ENCODE results near the gene RNF144B.

Gene RNF144B

DNA sequence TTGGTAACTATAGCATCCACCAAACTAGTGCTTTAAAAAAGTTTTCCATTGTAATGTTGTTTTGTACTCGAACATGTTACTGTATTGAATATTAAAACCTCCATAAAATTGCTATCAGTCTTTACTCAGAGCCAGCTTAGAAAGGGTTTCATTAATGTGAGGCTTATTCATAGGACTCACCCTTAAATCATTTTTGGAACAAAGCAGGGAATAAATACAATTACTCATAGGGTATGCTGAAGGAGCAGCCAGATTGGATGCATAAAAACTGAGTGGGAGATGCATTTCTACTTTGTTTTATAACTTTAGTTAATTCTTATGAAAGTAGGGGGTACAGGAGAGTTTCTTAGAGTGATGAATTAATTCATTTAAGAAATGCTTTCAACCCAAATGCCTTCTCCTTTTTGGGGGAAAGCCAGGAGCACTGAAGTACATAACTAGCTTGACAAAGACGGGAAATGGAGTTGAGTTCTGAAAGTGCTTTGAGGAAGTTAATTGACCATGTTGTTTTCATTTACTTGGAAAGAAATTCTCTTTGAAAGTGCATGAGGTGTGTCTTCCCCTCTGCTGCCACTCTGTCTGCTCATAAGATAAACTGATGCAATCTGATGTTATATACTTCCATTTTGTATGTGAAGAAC, 90.3 kb downstream of the RNF144B start:
- no peaks in the 10 kb centered on the region for H3K36me3 Mint-ChIP-seq
- no peaks in the 10 kb centered on the region for H3K27me3 Mint-ChIP-seq
- peak overlapping the region; percentile 28 for H3K27ac Mint-ChIP-seq
- peaks cover 1% of the 10 kb centered on the region for H3K9me3 Mint-ChIP-seq
- ATAC-seq (ENCODE audit: low read depth) (peak; percentile 94), DNase-seq (ENCODE audit: low spot score in 2 of 2) (peak in 1 of 2 donors; percentile 11)
- peaks cover 31% of the 10 kb centered on the region for H3K4me1 Mint-ChIP-seq
- H3K4me3 Mint-ChIP-seq = no peak overlapping the region

DNA sequence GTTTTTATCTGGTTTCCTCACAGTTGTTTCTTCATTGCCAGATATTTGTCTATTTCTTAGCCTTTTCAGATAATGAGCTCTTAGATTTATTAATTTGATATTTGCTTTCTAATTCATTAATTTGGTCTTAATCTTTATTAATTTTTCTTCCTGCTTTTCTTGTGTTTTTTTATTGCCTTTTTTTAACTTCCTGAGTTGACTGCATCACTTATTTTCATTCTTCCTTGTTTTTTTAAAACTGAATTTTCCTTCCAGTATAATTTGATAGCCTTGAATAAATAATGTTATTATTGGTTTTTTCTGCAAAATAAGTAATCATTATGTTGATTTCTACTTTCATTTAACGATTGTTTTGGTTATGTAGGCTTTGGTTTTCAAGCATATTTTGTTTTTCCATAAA, 91.5 kb downstream of the RNF144B start:
- H3K4me1 Mint-ChIP-seq = peaks cover 27% of the 10 kb centered on the region
- peaks cover 1% of the 10 kb centered on the region for H3K9me3 Mint-ChIP-seq
- no peaks in the 10 kb centered on the region for H3K36me3 Mint-ChIP-seq
- ATAC-seq (ENCODE audit: low read depth) (no peak), DNase-seq (ENCODE audit: low spot score in 2 of 2) (no peak)
- no peak overlapping the region for H3K4me3 Mint-ChIP-seq
- H3K27ac Mint-ChIP-seq = no peak overlapping the region
- no peaks in the 10 kb centered on the region for H3K27me3 Mint-ChIP-seq

DNA sequence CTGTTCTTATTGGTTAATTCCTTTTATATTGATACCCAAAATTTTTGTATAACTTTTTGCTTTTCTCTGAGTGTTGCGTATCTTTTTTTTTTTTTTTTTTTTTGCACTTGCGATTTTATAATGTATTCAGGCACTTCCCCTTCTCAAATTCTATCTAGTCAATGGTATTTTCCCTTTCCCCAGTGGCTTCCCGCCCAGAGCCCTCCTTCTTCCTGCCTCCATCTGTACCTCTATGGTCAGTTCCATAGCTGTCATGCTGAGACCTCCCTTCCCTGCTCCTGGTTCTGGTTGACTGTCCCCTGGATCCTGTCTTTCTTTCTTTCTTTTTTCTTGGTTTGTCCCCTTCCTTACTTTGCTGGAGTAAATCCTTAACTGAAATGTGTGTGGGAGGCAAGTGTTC, 94.7 kb downstream of the RNF144B start:
- Mint-ChIP-seq H3K4me1 (peaks cover 23% of the 10 kb centered on the region), H3K27ac (no peak overlapping the region), H3K9me3 (no peaks in the 10 kb centered on the region), H3K4me3 (peak overlapping the region; percentile 18), H3K36me3 (no peaks in the 10 kb centered on the region), H3K27me3 (no peaks in the 10 kb centered on the region)
- DNase-seq (ENCODE audit: low spot score in 2 of 2) = no peak
- no peak for ATAC-seq (ENCODE audit: low read depth)

DNA sequence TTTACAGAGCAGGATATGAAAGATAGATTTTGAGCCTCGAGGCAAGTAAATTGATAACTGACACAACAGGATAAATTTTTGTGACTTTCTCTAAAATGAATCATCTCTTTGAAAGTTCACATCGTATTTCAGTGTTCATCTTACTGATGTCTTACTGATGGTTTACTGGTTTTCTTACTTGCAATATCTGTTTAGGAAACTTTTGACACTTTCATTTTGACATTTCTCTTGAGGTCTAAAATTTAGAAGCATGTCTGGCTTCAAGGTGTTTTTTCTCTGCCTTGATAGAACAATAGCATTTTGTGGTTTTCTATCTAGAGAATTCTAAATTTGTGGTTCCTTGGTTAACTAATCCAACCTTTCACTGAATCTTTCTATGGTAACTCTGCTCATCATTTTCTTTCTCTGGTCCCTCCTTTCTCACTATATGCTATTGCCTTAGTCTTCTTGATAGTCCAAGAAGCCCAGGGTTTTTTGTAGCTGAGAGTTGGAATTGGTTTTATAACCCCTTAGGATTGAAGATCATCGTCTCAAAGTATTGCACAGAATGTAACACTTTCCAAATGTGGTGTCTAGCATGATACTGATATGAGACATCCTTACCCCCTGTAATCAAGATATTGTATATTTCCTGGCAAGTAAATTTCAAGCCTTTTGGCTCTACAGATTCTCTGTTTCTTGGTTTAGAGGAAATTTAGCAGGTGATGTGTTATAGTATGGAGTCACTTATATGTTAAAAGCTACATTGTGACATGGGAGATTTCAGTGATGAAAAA, 98.7 kb downstream of the RNF144B start:
- H3K4me1 Mint-ChIP-seq = peaks cover 8% of the 10 kb centered on the region
- ATAC-seq (ENCODE audit: low read depth) = no peak
- H3K27me3 Mint-ChIP-seq = peaks cover 5% of the 10 kb centered on the region

DNA sequence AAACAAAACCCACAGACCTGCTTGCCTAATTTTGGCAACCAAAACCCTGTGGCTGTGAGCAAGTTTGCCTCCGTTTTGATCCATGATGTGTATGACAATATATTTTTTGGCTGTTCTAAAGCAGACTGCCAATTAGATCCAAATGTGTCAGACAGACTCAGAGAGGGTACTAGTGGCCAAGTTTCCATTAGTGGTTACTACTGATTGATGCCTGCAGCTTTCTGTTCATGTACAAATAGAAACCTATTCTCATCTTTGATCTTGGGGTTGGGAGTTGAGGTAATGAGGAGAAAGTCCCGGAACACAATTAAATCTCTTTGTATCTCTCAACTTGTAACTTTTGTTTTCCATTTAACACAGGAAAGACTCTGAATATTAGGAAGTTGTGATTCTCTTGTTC, 100.9 kb downstream of the RNF144B start:
- H3K9me3 Mint-ChIP-seq = no peaks in the 10 kb centered on the region
- ATAC-seq (ENCODE audit: low read depth) (no peak), DNase-seq (ENCODE audit: low spot score in 2 of 2) (no peak)
- H3K36me3 Mint-ChIP-seq = no peaks in the 10 kb centered on the region
- H3K27ac Mint-ChIP-seq = no peak overlapping the region
- no peak overlapping the region for H3K4me3 Mint-ChIP-seq
- H3K27me3 Mint-ChIP-seq = peaks cover 5% of the 10 kb centered on the region
- peaks cover 6% of the 10 kb centered on the region for H3K4me1 Mint-ChIP-seq

More for the DNA sequence above, 98.7 kb downstream of the RNF144B start:
- DNase-seq (ENCODE audit: low spot score in 2 of 2) = no peak
- Mint-ChIP-seq H3K27ac (no peak overlapping the region), H3K4me3 (no peak overlapping the region), H3K9me3 (no peaks in the 10 kb centered on the region), H3K36me3 (no peaks in the 10 kb centered on the region)

DNA sequence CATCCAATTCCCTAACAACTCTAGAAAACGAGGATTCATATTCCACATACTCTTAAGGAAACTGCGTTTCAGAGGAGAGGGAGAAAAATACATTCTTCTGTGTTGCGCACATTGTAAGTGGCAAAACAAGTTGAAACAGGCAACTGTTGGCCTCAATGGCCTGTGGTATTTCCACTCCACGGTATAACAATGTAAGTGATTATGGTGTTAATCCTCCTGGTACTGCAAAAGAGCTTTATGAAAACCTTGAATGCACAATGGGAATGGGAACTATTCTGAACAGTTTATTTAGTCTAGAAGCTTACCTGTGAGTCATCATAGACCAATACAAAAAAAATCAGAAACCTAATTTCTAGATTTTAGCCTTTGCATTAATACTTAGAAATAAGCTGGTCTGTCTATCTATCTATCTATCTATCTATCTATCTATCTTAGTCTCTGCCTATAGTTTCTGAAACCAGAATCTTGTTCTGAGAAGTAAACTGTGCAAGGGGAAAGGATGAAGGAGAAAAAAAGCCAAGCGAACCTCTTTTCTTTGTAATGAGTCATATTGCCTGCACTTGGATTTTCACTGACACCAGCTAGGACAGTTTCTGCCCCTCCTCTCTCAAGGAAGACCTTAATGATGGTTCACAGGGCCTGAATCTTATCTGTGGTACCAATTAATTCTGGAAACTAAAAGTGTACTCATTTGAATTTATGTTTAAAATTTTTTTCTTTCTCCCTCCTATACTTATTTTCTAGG, 101.5 kb downstream of the RNF144B start:
- H3K36me3 Mint-ChIP-seq = no peaks in the 10 kb centered on the region
- H3K4me3 Mint-ChIP-seq = no peak overlapping the region
- H3K27ac Mint-ChIP-seq = no peak overlapping the region
- peaks cover 5% of the 10 kb centered on the region for H3K27me3 Mint-ChIP-seq
- DNase-seq (ENCODE audit: low spot score in 2 of 2) (no peak), ATAC-seq (ENCODE audit: low read depth) (no peak)
- no peaks in the 10 kb centered on the region for H3K9me3 Mint-ChIP-seq
- H3K4me1 Mint-ChIP-seq = peaks cover 6% of the 10 kb centered on the region

DNA sequence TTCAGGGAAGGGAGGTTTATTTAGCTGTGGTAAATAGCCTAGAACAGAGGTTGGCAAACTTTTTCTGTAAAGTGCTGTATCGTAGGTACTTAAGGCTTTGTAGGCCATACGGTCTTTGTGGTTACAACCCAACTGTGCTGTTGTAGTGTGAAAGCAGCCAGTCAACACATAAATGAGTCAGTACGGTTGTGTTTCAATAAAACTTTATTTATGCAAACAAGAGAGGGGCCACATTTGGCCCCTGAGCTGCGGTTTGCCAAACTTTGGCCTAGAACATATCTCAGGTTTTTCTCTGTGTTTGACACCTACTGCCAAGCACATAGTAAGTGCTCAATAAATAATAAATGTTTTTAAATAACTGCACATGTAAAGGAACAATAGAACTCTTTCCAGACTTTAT, 102.2 kb downstream of the RNF144B start:
- no peak for ATAC-seq (ENCODE audit: low read depth)

DNA sequence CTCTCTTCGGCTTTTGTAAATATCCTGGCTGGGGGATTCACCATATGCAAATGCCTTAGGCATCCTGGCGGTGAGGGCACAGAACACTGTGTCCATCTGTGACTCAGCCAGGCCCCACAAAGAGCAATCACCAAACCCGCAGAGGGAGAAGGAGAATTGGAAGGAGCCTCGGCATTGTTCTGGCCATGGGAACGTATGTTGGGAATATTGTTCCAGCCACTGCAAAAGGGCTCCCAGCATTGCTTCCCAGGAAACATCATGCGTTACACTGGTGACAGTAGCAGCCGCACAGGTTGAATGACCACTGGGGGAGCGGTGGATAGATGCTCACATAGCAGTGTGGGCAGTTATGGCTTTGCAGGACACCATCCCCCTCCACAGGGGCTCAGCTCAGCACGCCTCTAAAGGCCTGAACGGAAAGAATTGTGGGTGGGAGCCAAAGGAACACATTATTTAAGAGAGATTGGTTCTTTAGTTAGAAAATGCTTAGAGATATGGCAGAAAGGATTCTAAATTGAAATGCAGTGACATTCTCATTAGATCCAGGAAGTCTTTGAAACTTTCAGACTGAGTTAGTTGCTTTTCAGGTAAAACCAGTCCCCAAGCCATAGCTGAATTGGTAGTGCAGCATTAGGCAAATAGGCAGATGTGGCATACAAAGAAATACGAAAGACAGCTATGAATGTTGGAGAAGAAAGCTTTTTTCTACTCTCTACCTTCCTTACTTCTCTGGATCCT, 104.3 kb downstream of the RNF144B start:
- no peak overlapping the region for H3K27ac Mint-ChIP-seq
- peaks cover 5% of the 10 kb centered on the region for H3K27me3 Mint-ChIP-seq
- ATAC-seq (ENCODE audit: low read depth) (no peak), DNase-seq (ENCODE audit: low spot score in 2 of 2) (no peak)
- peaks cover 3% of the 10 kb centered on the region for H3K4me1 Mint-ChIP-seq
- no peaks in the 10 kb centered on the region for H3K9me3 Mint-ChIP-seq
- H3K36me3 Mint-ChIP-seq = no peaks in the 10 kb centered on the region
- no peak overlapping the region for H3K4me3 Mint-ChIP-seq

More for the DNA sequence above, 102.2 kb downstream of the RNF144B start:
- H3K4me3 Mint-ChIP-seq = no peak overlapping the region
- H3K27ac Mint-ChIP-seq = no peak overlapping the region
- H3K4me1 Mint-ChIP-seq = peaks cover 6% of the 10 kb centered on the region
- no peaks in the 10 kb centered on the region for H3K36me3 Mint-ChIP-seq
- no peak for DNase-seq (ENCODE audit: low spot score in 2 of 2)
- H3K27me3 Mint-ChIP-seq = peaks cover 5% of the 10 kb centered on the region
- no peaks in the 10 kb centered on the region for H3K9me3 Mint-ChIP-seq

DNA sequence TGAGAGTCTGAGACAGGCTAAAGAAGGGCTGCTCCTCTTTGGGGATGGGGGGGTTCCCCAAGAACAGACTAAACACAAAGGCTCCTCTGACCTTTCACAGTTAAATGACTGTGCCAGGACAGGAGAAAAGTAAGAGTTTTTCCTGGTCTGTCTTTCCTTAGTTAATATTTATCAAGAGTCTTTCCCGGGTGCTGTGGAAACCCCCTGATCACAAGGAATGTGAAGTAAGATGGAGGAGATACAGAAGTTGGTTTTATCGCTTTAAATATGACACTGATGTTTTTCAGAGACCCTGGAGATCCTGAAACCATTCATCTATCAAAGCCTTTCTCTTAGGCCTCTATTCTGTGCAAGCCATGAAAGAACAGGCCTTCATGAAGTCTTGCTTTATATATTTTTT, 105.8 kb downstream of the RNF144B start:
- Mint-ChIP-seq H3K4me3 (no peak overlapping the region), H3K9me3 (no peaks in the 10 kb centered on the region)

DNA sequence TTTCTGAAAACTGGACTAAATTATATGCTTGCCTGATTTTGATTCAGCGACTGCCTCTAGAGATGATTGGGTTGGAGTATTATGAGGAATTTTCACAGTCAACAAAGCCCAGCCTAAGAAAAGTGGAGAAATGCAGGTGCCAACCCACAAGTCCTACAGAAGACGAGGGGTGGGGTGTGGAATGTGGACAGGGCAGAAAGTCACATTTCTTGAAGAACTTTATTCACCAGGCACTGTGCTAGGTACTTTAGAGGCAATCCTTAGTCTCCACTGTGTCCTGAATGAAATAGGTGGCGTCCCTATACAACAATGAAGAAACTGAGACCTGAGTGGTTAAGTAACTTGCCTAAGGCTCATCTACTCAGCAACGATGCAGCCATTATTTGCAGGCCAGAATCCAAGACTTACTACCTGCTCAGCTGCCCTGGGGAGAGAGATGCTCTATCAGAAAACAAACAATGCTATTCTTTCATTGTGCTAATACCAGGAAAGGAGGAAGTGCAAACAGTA, 106.3 kb downstream of the RNF144B start:
- Mint-ChIP-seq H3K27ac (no peak overlapping the region), H3K4me3 (no peak overlapping the region), H3K36me3 (no peaks in the 10 kb centered on the region), H3K4me1 (peaks cover 3% of the 10 kb centered on the region), H3K27me3 (peaks cover 5% of the 10 kb centered on the region), H3K9me3 (no peaks in the 10 kb centered on the region)
- DNase-seq (ENCODE audit: low spot score in 2 of 2) (no peak), ATAC-seq (ENCODE audit: low read depth) (no peak)

More for the DNA sequence above, 105.8 kb downstream of the RNF144B start:
- Mint-ChIP-seq H3K36me3 (no peaks in the 10 kb centered on the region), H3K27me3 (peaks cover 5% of the 10 kb centered on the region), H3K27ac (no peak overlapping the region), H3K4me1 (peaks cover 3% of the 10 kb centered on the region)
- ATAC-seq (ENCODE audit: low read depth) (no peak), DNase-seq (ENCODE audit: low spot score in 2 of 2) (no peak)

DNA sequence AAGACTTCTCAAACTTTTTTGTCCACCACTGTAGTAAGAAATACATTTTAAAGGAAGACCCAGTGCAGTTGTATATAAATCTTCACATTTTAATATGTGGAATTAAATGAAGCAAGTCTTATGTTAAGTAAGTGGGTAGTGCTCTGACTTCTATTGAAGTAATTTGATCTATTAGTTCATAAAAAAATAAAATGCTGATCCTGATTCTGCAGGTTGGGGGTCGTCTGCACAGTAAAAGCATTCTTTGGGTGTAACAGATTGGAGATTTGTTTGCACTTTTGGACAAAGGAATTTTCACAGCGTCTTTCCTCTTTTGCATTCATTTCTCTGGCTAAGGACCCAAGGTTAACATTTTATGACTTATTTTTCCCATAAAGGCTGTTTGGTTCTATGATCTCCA, 106.8 kb downstream of the RNF144B start:
- H3K9me3 Mint-ChIP-seq = no peaks in the 10 kb centered on the region
- H3K27ac Mint-ChIP-seq = no peak overlapping the region
- no peaks in the 10 kb centered on the region for H3K36me3 Mint-ChIP-seq
- H3K4me3 Mint-ChIP-seq = no peak overlapping the region
- H3K27me3 Mint-ChIP-seq = peaks cover 5% of the 10 kb centered on the region
- peaks cover 3% of the 10 kb centered on the region for H3K4me1 Mint-ChIP-seq
- ATAC-seq (ENCODE audit: low read depth) (no peak), DNase-seq (ENCODE audit: low spot score in 2 of 2) (no peak)

DNA sequence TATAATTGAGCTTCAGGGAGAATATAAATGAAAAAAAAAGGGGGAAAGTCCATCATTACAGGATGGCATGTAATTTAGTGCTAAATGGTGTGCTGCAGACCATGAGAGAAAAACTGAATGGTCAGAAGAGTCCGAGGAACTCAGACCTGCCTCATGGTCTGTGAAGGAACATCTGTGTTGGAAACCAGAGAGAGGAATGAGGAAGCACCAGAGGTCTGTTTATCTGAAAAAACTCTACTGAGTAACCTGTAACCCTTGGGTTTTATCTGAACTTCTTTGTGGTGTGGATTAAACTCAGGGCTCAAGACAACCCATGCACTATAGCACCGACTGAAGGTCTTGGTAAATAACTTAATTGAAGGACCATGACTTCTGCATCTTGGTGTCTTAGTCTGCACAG, 108.1 kb downstream of the RNF144B start:
- H3K9me3 Mint-ChIP-seq = no peaks in the 10 kb centered on the region

DNA sequence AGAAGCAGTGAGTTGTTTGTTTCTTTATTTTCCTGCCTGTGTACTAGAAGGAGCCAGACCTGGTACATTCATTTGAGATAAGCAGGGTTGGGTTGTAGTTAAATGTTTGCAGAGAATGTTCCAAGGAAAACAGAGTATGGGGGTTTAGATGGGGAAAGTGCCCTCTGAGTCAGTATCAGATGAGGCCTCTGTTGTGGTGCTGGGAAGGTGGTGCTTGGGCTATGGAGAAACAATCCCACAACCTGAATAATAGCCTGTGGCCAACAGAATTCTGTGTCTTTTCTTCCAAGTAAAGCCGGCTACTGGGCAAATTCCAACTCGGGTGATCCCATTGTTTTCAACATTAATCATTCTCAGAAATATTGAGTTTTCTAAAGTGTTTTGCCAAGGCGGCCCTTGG, 109.3 kb downstream of the RNF144B start:
- H3K4me1 Mint-ChIP-seq = peaks cover 3% of the 10 kb centered on the region
- H3K9me3 Mint-ChIP-seq = no peaks in the 10 kb centered on the region
- ATAC-seq (ENCODE audit: low read depth) (no peak), DNase-seq (ENCODE audit: low spot score in 2 of 2) (no peak)
- no peaks in the 10 kb centered on the region for H3K36me3 Mint-ChIP-seq
- no peaks in the 10 kb centered on the region for H3K27me3 Mint-ChIP-seq
- no peak overlapping the region for H3K4me3 Mint-ChIP-seq
- no peak overlapping the region for H3K27ac Mint-ChIP-seq

More for the DNA sequence above, 108.1 kb downstream of the RNF144B start:
- Mint-ChIP-seq H3K4me1 (peaks cover 3% of the 10 kb centered on the region), H3K27me3 (peaks cover 3% of the 10 kb centered on the region), H3K36me3 (no peaks in the 10 kb centered on the region), H3K4me3 (no peak overlapping the region), H3K27ac (no peak overlapping the region)
- ATAC-seq (ENCODE audit: low read depth) (no peak), DNase-seq (ENCODE audit: low spot score in 2 of 2) (no peak)
